Astrocyte (in vitro differentiated cells and primary cell): Measurements from ENCODE around the gene EMX1. TPM values are rescaled to one million over a fixed set of nuclear protein-coding genes. Genes with fewer than 3 reads are reported as not detected.

Experiments
- DNase-seq: peaks from one replicate; pipeline ENCODE4 v3.0.0-alpha.2; 2010; ENCODE audit warnings: low read depth
- FAIRE-seq: peaks from 2 replicates; lab custom pipeline; 2011; peaks lifted over from hg19 to GRCh38; lab: Jason Lieb, UNC
- H2AFZ ChIP-seq: 2 replicates; pipeline ENCODE4 v1.6.0; 2012; ENCODE audit warnings: low read depth, low read length, inconsistent platforms
- H3K27ac ChIP-seq: 2 replicates; pipeline ENCODE4 v1.5.1; 2011; ENCODE audit warnings: low read depth, low read length, inconsistent platforms
- H3K27me3 ChIP-seq: 2 replicates; pipeline ENCODE4 v1.6.0; 2011; ENCODE audit warnings: low read length, inconsistent platforms; ENCODE audit not compliant: insufficient read depth
- H3K36me3 ChIP-seq: 2 replicates; pipeline ENCODE4 v1.5.1; 2011; ENCODE audit warnings: low read length, inconsistent platforms; ENCODE audit not compliant: insufficient read depth
- H3K4me1 ChIP-seq: 2 replicates; pipeline ENCODE4 v1.5.1; 2011; ENCODE audit warnings: low read length, inconsistent platforms; ENCODE audit not compliant: insufficient read depth
- H3K4me2 ChIP-seq: 2 replicates; pipeline ENCODE4 v1.6.0; 2012; ENCODE audit warnings: low read length, inconsistent platforms
- H3K4me3 ChIP-seq: 2 replicates; pipeline ENCODE4 v1.5.1; 2011; ENCODE audit warnings: low read depth, mild to moderate bottlenecking, low read length, inconsistent platforms; ENCODE audit not compliant: insufficient read depth
- H3K79me2 ChIP-seq: 2 replicates; pipeline ENCODE4 v1.6.0; 2012; ENCODE audit warnings: mild to moderate bottlenecking, low read length, inconsistent platforms; ENCODE audit not compliant: insufficient read depth
- H3K9ac ChIP-seq: 2 replicates; pipeline ENCODE4 v1.6.0; 2012; ENCODE audit warnings: mild to moderate bottlenecking, low read length, inconsistent platforms
- H3K9me3 ChIP-seq: 2 replicates; pipeline ENCODE4 v1.5.1; 2012; ENCODE audit warnings: low read depth, mild to moderate bottlenecking, low read length, inconsistent platforms; ENCODE audit not compliant: insufficient read depth
- H4K20me1 ChIP-seq: 2 replicates; pipeline ENCODE4 v1.6.0; 2012; ENCODE audit warnings: low read length, inconsistent platforms; ENCODE audit not compliant: insufficient read depth
- H3K27ac Mint-ChIP-seq: one replicate; pipeline ENCODE4 v1.8.0; 2021; ENCODE audit warnings: mild to moderate bottlenecking, mixed read lengths; ENCODE audit not compliant: unreplicated experiment
- H3K27me3 Mint-ChIP-seq: one replicate; pipeline ENCODE4 v1.8.0; 2021; ENCODE audit warnings: low read depth, mixed read lengths; ENCODE audit not compliant: unreplicated experiment
- H3K36me3 Mint-ChIP-seq: one replicate; pipeline ENCODE4 v1.8.0; 2021; ENCODE audit warnings: low read depth, mixed read lengths; ENCODE audit not compliant: unreplicated experiment
- H3K4me1 Mint-ChIP-seq: one replicate; pipeline ENCODE4 v1.8.0; 2021; ENCODE audit warnings: low read depth, mixed read lengths; ENCODE audit not compliant: unreplicated experiment
- H3K4me3 Mint-ChIP-seq: one replicate; pipeline ENCODE4 v1.8.0; 2021; ENCODE audit warnings: mild to moderate bottlenecking, moderate library complexity, mixed read lengths; ENCODE audit not compliant: unreplicated experiment
- H3K9me3 Mint-ChIP-seq: one replicate; pipeline ENCODE4 v1.8.0; 2021; ENCODE audit warnings: mild to moderate bottlenecking, mixed read lengths; ENCODE audit not compliant: unreplicated experiment
- EZH2 ChIP-seq: IDR thresholded peaks from 2 replicates; pipeline ENCODE4 v1.6.1; 2012; ENCODE audit warnings: mild to moderate bottlenecking, low read length, inconsistent platforms; ENCODE audit not compliant: insufficient read depth
- total RNA-seq: library from RNA; stranded (reverse); gene quantifications from 2 replicates; pipeline ENCODE4 v1.2.1, GENCODE V29; 2021
- TF ChIP-seq, protein P1 (sequence below): IDR thresholded peaks from 2 replicates; pipeline ENCODE4 v1.5.1; 2011; ENCODE audit warnings: low read depth, mild to moderate bottlenecking, inconsistent platforms, low read length, moderate library complexity; ENCODE audit not compliant: insufficient read depth

EMX1 gene
- total RNA-seq, 1 donor from 2014 or later, result 0.48 TPM

GRCh38 chr2:72965770-72966450 is 48.6 kb downstream of the EMX1 start:
- H3K36me3 ChIP-seq, result no peaks in the 10 kb centered on the region
- Mint-ChIP-seq H3K4me1 (peaks cover 5% of the 10 kb centered on the region), H3K27me3 (peaks cover 22% of the 10 kb centered on the region), H3K9me3 (peaks cover 1% of the 10 kb centered on the region), H3K4me3 (no peak overlapping the region), H3K27ac (no peak overlapping the region), H3K36me3 (peaks cover 13% of the 10 kb centered on the region)
- H3K27me3 ChIP-seq, result no peaks in the 10 kb centered on the region
- no peak overlapping the region for H3K27ac ChIP-seq
- H2AFZ ChIP-seq, result no peak overlapping the region
- peaks cover 5% of the 10 kb centered on the region for H4K20me1 ChIP-seq
- no peak overlapping the region for H3K9ac ChIP-seq
- no peak for TF ChIP-seq EZH2
- TF ChIP-seq, protein P1, sequence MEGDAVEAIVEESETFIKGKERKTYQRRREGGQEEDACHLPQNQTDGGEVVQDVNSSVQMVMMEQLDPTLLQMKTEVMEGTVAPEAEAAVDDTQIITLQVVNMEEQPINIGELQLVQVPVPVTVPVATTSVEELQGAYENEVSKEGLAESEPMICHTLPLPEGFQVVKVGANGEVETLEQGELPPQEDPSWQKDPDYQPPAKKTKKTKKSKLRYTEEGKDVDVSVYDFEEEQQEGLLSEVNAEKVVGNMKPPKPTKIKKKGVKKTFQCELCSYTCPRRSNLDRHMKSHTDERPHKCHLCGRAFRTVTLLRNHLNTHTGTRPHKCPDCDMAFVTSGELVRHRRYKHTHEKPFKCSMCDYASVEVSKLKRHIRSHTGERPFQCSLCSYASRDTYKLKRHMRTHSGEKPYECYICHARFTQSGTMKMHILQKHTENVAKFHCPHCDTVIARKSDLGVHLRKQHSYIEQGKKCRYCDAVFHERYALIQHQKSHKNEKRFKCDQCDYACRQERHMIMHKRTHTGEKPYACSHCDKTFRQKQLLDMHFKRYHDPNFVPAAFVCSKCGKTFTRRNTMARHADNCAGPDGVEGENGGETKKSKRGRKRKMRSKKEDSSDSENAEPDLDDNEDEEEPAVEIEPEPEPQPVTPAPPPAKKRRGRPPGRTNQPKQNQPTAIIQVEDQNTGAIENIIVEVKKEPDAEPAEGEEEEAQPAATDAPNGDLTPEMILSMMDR, result no peak
- H3K9me3 ChIP-seq, result no peaks in the 10 kb centered on the region
- H3K4me3 ChIP-seq, result no peak overlapping the region
- no peak overlapping the region for H3K4me2 ChIP-seq
- H3K4me1 ChIP-seq, result no peaks in the 10 kb centered on the region
- FAIRE-seq (no peak), DNase-seq (no peak)
- no peaks in the 10 kb centered on the region for H3K79me2 ChIP-seq

DNA sequence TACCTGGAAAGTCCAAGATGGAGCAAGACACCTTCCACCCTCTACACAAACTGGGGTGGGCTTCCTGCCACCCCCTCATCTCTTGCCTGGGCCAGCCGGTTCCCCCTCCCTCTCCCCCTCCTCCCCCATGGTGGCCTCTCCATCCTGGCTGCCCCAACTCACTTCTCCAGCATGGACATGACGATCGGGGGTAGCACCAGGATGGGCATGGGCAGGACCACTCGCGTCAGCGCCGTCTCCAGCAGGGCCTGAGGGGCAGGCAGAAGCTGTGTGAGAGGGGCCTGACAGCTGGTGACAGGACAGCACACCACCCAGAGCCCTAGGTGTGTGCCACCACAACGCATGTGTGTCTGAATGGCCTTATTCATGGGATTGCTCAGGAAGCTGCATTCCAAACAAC is 51.0 kb downstream of the EMX1 start:
- Mint-ChIP-seq H3K27me3 (peaks cover 22% of the 10 kb centered on the region), H3K4me1 (peaks cover under 1% of the 10 kb centered on the region), H3K36me3 (peaks cover 8% of the 10 kb centered on the region), H3K27ac (no peak overlapping the region), H3K9me3 (no peaks in the 10 kb centered on the region), H3K4me3 (no peak overlapping the region)
- Histone ChIP-seq H3K79me2 (no peaks in the 10 kb centered on the region), H3K9ac (no peak overlapping the region), H3K4me2 (no peak overlapping the region), H3K4me1 (no peaks in the 10 kb centered on the region), H3K4me3 (no peak overlapping the region), H3K36me3 (no peaks in the 10 kb centered on the region), H3K9me3 (no peaks in the 10 kb centered on the region), H3K27me3 (no peaks in the 10 kb centered on the region), H2AFZ (no peak overlapping the region), H4K20me1 (peaks cover 5% of the 10 kb centered on the region), H3K27ac (no peak overlapping the region)
- FAIRE-seq (no peak), DNase-seq (no peak)
- no peak for TF ChIP-seq EZH2
- TF ChIP-seq, protein P1, result no peak

GRCh38 chr2:72969706-72970105 is 52.4 kb downstream of the EMX1 start:
- Histone ChIP-seq H4K20me1 (peaks cover 12% of the 10 kb centered on the region), H3K9ac (no peak overlapping the region), H3K36me3 (no peaks in the 10 kb centered on the region), H3K4me3 (no peak overlapping the region), H2AFZ (no peak overlapping the region), H3K79me2 (no peaks in the 10 kb centered on the region), H3K4me2 (no peak overlapping the region), H3K4me1 (no peaks in the 10 kb centered on the region), H3K27me3 (no peaks in the 10 kb centered on the region), H3K9me3 (no peaks in the 10 kb centered on the region), H3K27ac (no peak overlapping the region)
- Mint-ChIP-seq H3K4me1 (no peaks in the 10 kb centered on the region), H3K9me3 (no peaks in the 10 kb centered on the region), H3K4me3 (no peak overlapping the region), H3K36me3 (peaks cover 11% of the 10 kb centered on the region), H3K27ac (no peak overlapping the region), H3K27me3 (peaks cover 23% of the 10 kb centered on the region)
- DNase-seq (no peak), FAIRE-seq (no peak)
- TF ChIP-seq, protein P1, result no peak
- TF ChIP-seq EZH2, result no peak
